Measurements from ENCODE around the gene VAMP4.
A peak's percentile ranks its signal among the peaks of the same experiment; 100 is the strongest.
"Not testable (repeated sequence)": the region's sequence is repeated elsewhere in the genome, so short reads cannot be mapped to it uniquely, and the experiment has no call there.

The VAMP4 gene

DNA sequence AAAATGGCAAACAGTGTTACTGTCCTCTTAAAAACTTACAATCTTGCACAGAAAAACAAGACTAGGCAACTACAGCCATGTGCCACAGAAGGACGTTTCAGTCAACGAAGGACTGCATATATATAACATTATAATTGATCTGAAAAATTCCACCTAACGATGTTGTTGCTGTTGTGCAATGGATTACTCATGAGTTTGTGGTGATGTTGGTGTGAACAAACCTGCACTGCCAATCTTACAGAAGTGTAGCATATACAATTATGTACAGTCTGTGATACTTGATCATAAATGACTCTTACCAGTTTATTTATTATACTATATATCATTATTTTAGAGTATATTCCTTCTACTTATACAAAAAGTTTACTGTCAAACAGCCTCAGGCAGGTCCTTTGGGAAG lies 6.8 kb upstream of the VAMP4 start:
- no peak for DNase-seq

DNA sequence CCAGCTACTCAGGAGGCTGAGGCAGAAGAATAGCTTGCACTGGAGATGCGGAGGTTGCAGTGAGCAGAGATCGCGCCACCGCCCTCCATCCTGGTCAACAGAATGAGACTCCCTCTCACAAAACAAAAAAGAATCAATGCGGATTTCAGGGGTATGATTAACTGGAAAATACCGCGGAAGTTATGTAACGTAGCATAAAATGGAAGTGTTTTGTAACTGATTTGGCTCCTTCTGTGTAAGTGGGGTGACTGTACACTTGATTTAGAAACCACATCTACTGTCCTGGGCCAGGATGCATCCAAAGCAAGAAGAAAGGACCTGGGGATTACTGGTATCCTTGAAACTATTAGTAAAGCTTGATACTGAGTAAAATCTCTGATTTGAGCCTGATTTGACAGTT lies 3.1 kb upstream of the VAMP4 start:
- no peak for DNase-seq

DNA sequence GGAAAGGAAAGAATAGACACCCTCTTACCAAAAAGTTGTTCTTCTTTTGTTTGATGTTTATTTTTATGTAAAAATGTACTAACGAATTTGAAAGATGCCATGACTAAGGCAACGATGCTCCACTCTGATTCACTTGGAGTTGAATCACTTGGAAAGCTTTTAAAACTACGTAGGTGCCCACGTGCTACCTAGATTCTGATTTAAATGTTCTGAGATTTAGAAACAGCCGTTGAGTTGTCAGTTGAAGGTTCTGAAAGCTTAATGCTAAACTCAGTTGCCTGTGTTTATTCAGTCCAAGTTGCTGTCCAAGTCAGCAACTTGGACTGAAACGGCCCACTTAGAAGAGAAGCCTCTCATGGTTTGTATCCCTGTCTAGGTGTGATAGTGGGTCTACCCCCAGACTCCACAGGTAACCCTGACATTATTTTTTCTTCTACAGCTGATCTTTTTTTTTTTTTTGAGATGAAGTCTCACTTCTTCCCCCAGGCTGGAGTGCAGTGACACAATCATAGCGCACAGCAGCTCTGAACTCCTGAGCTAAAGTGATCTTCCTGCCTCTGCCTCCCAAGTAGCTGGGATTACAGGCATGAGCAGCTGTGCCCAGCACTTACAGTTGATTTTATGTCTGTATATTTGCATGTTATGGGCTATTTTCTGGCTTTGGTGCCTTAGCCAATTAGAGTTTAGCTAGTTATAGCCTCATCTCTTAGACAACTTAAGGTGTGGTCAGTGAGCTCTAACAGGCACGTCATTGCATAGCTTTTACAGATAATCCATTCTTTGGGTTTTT lies 1.4 kb upstream of the VAMP4 start:
- DNase-seq = peak; percentile 59 to 80

DNA sequence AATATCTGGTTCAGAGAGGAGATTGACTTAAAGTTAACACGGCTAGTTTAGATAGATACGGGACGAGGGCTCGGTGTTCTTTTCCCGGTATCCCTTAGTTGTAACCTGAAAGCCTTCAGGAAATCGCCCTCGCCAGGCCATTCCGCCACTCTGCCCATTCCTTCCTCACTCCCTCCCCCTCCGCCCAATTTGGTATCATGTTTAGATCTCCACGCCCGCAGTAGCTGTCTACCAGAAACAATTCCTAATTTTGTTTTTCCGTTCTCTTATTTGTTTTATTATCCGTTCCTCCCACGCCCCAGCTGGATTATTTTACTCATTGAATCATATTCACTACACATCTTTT lies 685 bp upstream of the VAMP4 start:
- DNase-seq = peak; percentile 38 to 57

DNA sequence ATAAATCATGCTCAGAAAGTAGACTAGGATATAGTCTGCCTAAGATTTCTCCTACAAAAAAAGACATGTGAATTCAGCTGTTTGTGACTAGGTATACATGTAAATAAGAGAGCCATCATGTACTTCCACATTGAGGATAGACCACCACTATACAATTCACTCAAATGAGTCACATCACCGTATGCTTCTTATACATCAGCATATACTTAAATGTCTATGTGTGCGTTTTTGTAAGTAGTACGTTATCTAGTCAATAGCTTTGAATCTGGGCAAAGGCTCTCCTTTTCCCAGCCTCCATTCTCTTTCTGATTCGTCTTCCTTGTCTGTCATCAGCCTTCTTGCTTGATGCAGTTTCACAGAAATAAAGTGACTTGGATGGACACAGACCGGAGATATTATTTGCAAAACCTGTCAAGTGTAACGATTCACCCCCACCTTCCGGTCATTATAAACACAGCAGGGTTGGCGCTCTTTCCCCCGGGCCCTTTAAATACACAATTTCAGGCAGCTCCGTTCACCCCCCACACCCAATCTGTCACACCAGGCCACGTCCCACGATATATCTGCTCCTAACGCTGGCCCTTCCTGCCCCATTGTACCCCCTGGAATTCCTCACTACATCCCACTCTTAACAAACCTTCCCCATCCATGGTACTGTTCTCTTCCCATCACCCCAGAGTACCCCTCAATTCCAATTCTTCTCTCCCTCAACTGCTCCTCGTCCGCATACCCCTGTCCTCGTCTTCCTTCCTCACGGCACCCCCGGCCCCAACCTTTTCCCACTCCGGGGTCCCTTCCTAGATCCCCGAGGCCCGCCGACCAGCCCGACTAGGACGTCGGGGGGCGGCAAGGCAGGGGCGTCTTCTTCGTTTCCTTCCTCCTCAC lies 636 bp downstream of the VAMP4 start:
- DNase-seq = peak; percentile 22 to 63

DNA sequence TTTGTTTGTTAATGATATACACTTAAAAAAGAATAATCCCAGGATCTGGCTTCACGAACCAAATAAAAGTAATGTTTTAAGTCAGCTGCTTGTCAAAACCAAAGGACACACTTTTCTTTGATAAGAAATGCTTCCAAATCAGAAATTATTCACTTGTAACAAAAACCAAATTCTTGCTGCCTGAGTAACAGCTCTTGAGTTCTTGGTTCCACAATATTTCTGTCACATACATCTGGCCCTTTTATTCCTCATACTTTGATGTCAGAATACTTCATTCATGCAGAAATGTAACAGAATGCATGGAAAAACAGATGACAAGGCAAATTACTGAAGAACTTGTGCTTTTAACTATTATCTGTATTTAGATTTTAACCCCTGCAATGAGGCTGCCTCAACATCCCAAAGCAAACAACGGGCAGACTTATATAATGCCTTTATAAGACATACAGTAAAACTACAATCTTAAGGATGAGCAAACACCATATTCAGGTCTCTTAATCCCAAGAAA lies 1.5 kb downstream of the VAMP4 start:
- DNase-seq = no peak

DNA sequence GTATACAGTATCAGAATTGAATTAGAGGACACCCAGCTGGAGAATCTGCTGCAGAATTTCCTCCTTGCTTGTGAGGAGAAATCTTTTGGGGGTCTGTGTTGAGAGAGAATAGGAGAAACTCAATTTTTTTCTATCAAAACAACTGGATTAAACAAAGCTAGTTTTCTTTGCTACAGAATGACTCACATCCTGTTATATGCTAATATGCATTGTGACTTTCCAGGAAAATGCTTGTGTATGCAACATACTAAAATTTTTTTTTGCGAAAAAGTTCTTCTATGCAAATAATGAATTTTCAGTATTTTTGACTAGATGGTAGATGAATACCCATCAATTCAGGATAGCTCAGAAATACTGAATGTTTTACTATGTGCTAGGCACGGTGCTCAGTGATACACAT lies 2.2 kb downstream of the VAMP4 start:
- no peak for DNase-seq

DNA sequence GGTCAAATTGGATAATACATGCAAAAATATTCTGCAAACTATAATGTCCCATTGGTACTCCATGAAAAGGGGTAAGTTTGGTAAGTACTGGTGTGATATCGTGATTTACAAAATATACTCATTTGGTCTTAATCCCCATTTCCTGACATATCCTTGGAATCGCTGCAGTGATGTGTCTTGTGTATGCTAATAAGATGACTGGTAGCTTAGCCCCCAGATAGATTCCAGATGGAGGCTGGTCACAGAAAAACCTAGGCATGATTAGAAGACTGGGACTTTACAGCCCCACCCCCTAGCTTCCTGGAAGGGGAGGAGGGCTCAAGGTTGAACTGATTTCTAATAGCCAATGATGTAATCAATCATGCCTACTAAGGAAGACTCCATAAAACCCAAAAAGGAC lies 3.0 kb downstream of the VAMP4 start:
- no peak for DNase-seq

DNA sequence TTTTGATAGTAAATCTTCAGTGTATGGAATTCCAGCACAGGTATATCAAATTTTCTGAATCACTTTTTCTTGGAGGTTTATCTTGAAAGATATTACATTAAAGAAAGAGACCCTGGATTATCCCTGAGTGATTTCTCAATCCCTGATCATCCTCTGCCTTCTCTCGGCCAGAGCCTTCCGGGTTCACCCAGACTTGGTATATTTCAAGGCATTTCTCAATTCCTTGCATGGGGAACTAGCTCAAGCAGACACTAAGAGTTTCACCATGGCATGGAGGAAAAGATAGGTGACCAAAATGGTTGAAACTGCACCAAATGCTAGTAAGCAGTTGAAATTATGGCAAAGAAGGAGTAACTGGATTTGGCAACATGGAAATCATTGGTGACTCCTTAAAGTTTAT lies 5.7 kb downstream of the VAMP4 start:
- DNase-seq = no peak

DNA sequence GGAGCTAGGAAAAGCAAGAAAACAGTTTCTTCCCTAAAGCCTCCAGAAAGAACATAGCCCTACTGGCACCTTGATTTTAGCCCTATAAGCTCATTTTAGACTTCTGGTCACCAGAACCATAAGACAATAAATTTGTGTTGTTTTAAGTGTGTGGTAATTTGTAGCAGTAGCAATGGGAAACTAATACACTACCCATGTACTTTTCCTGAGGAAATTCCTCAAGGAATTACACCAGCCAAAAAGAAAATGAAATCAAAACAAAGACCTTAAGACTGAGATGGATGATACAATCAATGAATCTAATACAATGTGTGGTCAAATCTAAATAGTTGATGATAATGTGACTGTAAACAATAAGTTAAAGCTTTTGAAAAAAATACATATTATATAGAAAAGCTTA lies 11.8 kb downstream of the VAMP4 start:
- no peak for DNase-seq

DNA sequence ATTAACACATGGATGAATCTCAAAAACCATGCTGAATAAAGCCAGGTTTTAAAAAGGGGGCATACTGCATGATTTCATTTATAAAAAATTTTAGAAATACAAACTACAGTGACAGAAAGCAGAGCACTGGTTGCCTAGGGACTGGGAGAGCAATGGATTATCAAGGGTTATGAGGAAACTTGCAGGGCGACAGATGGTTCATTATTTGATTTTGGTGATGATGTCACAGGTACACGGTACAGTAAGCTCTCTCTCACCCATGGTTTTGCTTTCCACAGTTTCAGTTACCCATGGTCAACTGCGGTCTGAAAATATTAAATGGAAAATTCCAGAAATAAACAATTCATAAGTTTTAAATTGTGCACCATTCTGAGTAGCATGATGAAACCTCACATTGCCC lies 14.1 kb downstream of the VAMP4 start:
- DNase-seq = peak; percentile 10 to 60

DNA sequence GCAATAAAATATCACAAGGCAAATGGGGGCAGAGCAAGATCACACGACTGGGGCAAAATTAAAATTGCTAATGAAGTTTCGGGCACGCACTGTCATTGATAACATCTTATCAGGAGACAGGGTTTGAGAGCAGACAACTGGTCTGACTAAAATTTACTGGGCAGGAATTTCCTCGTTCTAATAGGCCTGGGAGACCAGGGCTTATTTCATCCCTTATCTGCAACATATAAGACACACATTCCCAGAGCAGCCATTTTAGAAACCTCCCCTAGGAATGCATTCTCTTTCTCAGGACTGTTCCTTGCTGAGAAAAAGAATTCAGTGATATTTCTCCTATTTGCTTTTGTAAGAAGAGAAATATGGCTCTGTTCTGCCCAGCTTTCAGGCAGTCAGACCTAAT lies 18.7 kb downstream of the VAMP4 start:
- not testable (repeated sequence) for DNase-seq

DNA sequence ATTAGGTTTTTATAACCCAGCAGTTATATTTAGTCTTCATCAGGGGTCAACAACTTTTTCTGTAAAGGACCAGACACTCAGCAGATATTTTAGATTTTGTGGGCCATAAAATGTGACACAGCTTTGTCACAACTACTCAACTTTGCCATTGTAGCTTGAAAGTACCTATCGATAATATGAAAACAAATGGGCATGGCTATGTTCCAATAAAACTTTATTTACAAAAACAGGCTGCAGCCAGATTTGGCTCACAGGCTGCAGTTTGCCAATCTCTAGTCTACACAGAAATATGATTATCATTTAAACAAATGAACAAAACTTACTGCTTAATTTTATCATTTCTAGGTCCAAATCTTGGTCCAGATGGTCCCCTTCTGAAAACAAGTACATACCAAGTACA lies 23.0 kb downstream of the VAMP4 start:
- DNase-seq = no peak

DNA sequence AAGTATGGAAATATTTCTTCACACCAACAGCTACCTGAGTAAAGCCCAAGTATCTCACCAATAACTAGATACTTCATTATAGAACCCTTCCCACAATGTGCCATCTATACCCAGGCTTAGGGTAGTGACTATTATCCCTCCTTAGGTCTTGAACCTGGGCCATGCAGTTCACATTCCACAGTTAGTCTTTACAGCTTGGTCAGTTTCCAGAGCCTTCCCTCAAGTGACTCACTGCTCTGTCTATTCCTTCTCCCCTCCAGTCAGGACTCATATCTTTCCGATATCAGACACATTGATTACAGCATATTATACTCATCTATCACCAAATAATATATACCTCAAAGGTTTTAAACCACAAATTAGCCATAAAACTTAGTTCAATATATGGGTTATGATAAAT lies 23.6 kb downstream of the VAMP4 start:
- no peak for DNase-seq

DNA sequence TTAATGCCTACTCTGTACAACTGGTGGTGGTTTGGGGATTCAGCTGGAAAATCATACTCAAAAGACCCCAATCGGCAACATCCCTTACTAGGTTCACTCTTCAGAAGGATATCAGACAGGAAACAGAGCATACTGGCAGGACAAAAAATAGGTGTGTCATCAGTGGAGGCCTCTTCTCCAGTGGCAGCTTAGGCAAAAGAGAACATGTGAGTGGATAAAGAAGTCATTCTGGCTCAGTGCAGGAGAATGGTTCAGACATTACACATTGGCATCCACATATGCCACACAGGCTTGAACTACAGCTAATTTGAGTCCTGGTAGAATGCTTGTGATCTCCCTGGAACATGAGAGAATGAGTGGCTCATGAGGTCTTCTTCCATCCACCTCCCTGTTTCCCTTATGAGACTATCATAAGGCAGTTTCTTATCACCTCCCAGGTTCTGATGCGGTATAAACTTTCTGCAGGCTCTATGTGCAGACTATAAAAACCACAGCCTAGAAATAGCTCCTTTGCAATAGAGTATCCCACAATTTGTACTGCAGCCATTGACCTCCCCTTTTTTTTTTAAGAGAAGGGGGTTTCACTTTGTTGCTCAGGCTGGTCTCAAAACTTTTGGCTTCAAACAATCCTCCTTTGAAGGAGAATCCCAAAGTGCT lies 24.7 kb downstream of the VAMP4 start:
- DNase-seq = no peak

DNA sequence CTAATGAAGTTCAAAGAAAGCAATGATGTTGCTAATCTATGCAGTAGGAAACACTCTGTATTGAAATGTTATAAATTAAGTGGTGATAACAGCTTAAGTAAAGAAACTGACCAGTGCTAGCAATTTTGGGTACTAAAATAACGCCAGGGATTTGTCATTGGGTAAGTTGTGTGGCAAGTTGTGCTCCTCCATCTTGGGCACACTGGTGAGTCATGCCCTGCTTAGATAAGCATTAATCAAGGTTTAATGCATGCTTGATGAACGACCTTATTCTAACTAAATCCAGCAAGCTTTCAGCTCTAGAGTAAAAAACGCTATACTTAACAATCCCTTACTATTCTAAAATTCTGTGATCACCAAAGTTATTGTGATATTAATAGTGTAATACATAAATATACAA lies 25.2 kb downstream of the VAMP4 start:
- no peak for DNase-seq

DNA sequence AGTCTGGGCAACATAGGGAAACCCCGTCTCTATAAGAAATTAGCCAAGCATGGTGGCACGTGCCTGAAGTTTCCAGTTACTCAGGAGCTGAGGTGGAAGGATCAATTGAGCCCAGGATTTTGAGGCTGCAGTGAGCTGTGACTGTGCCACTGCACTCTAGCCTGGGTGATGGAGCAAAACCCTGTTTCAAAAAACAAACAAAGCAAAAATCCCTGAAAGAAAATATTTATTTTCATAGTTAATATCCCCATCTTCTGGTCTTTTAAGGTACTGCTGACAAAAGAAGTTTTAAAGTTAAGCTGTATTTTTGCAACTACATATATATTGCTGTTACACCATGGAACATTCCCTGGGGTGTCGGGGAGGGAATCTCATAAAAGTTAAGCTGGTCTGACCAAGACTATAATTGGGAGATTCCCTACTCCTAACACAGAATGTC lies 26.0 kb downstream of the VAMP4 start:
- no peak for DNase-seq

DNA sequence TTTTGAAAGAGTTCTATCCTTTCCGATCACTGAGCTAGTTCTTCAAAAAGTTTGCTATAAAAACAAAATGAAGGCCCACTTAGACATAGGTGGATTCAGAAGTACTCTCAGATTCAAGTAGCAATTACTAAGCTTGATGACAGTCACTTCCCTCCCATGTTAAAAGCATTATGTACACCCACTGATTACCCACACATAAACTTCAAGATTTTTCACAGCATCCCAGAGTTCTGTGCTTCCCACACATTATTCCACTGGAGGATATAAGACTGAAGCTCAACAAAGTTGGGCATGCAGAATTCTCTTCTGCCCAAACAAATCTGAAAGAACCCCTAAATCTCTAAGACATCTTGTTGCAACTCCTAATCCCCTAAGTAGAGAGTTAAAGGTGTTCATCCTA lies 29.5 kb downstream of the VAMP4 start:
- DNase-seq = no peak

DNA sequence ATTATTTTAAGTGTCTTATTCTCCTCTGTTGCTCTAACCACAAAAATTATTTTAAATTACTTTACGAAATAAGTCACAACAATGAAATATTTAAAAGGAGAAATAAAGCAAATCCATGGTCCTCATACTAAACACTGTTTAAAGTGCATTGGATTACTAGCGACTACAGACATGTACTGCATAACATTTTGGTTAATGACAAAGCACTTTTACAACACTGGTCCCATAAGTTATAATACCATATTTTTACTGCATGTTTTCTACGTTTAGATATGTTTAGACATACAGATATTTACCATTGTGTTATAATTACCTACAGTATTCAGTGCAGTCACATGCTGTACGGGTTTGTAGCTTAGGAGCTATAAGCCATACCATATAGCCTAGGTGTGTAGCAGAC lies 30.2 kb downstream of the VAMP4 start:
- no peak for DNase-seq

DNA sequence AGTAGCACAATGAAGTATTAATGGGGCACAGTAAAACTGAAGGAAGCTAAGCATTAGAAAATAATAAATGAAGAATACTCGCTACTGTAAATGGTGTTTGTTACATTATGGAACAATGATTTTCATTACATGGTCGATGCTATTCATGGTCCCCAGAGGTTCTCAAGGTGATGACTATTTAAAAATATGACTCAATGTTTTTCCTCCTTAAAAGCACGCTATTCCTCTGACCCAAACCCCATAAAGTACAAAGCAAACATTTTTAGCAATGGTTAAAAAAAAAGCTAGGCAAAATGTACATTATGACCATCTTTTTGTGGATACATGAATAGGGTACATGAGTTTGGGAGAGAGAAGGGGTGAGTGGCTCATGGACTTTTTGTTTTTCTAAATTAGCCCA lies 34.3 kb downstream of the VAMP4 start:
- DNase-seq = no peak

DNA sequence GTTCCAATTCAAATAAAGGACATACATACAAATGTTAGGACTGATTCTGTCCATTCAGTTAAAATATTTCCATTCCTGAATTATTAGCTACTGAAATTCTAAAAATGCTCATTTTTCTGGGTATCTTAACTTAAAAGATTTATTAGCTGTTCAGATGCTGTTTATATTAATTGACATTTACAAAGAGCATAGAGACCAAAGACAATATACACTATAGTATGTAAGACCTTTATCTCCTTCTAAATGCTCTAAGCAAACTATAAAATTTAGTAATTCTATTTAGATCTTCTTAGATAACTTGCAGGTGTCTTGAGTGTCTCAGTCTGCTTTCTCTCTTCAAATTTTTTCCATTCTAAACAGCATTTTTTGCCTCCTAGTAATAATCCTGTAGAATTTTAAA lies 39.3 kb downstream of the VAMP4 start:
- no peak for DNase-seq

DNA sequence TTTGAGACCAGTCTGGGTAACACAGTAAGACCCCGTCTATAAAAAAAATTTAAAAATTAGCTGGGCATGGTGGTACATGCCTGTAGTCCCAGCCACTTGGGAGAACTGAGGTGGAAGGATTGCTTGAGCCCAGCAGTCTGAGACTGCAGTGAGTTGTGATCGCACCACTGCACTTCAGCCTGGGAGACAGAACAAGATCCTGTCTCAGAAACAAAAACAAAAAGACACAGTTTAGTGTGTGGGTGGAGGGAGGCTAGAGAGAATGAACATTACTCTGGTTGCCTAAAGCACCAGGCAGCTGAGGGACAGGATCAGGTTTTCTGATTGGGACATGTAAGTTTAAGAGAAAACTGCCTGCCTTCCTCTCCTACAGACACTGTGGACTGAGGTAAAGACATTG lies 42.3 kb downstream of the VAMP4 start:
- DNase-seq = no peak

DNA sequence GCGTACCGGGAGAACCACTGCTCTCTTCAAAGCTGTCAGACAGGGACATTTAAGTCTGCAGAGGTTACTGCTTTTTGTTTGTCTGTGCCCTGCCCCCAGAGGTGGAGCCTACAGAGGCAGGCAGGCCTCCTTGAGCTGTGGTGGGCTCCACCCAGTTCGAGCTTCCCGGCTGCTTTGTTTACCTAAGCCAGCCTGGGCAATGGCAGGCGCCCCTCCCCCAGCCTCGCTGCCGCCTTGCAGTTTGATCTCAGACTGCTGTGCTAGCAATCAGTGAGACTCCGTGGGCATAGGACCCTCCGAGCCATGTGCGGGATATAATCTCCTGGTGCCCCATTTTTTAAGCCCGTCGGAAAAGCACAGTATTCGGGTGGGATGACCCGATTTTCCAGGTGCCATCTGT lies 46.1 kb downstream of the VAMP4 start:
- DNase-seq = not testable (repeated sequence)

DNA sequence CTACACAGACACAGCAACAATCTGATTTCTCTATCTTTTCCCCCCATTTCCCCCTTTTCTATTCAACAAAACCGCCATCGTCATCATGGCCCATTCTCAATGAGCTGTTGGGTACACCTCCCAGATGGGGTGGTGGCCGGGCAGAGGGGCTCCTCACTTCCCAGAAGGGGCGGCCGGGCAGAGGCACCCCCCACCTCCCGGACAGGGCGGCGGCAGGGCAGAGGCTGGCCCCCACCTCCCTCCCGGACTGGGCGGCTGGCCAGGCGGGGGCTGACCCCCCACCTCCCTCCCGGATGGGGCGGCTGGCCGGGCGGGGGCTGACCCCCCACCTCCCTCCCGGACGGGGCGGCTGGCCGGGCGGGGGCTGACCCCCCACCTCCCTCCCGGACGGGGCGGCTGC lies 48.3 kb downstream of the VAMP4 start:
- not testable (repeated sequence) for DNase-seq
